H1 (cell line): ENCODE measurements around the gene BNC2. TPM values are rescaled to one million over a fixed set of nuclear protein-coding genes. Genes with fewer than 3 reads are reported as not detected.

ENCODE experiments used
- CTCF ChIA-PET: fragments of 300-600 bp; sonication (Branson Sonifier 250); formaldehyde crosslinking; loops from one replicate; lab custom pipeline; 2021; ENCODE audit not compliant: partially characterized antibody; lab: Charles Lee
- POLR2A ChIA-PET: fragments of 300-600 bp; sonication (Branson Sonifier 250); formaldehyde crosslinking; loops from one replicate; lab custom pipeline; 2021; ENCODE audit warnings: inconsistent platforms; ENCODE audit not compliant: partially characterized antibody; lab: Charles Lee
- DNase-seq, 2 experiments: peaks; one replicate each; pipeline versions ENCODE4 v3.0.0 to v3.0.0-alpha.2; 2010 to 2022; ENCODE audit warnings: low spot score in 2 of 2, low read depth in 1 of 2, mixed read lengths in 1 of 2
- FAIRE-seq: peaks from 2 replicates; lab custom pipeline; 2011; peaks lifted over from hg19 to GRCh38; lab: Jason Lieb, UNC
- H2AFZ ChIP-seq: 2 replicates; pipeline ENCODE4 v1.8.1; 2012; ENCODE audit warnings: low read length, inconsistent platforms
- H2AK5ac ChIP-seq: 2 replicates; pipeline ENCODE4 v1.6.1; 2013; ENCODE audit warnings: low read depth, low read length
- H2BK120ac ChIP-seq: replicated peaks from 2 replicates; pipeline ENCODE3; 2013; ENCODE audit warnings: low read depth, low read length, inconsistent platforms
- H2BK12ac ChIP-seq: 2 replicates; pipeline ENCODE4 v1.6.1; 2013; ENCODE audit warnings: low read depth, low read length
- H2BK15ac ChIP-seq: 2 replicates; pipeline ENCODE4 v1.6.1; 2013; ENCODE audit warnings: low read length
- H2BK20ac ChIP-seq: 2 replicates; pipeline ENCODE4 v1.6.1; 2013; ENCODE audit warnings: low read length
- H2BK5ac ChIP-seq: 2 replicates; pipeline ENCODE4 v1.6.1; 2013; ENCODE audit warnings: low read depth, low read length
- H3K14ac ChIP-seq: 2 replicates; pipeline ENCODE4 v1.6.1; 2013; ENCODE audit warnings: inconsistent platforms; ENCODE audit not compliant: insufficient read length
- H3K18ac ChIP-seq: 2 replicates; pipeline ENCODE4 v1.6.1; 2013; ENCODE audit warnings: low read length; ENCODE audit errors: extremely low read depth
- H3K23ac ChIP-seq: 2 replicates; pipeline ENCODE4 v1.6.1; 2013; ENCODE audit warnings: inconsistent platforms; ENCODE audit not compliant: insufficient read length
- H3K23me2 ChIP-seq: 2 replicates; pipeline ENCODE4 v1.6.1; 2013; ENCODE audit warnings: low read depth, low read length
- H3K27ac ChIP-seq: 2 replicates; pipeline ENCODE4 v1.6.1; 2011; ENCODE audit warnings: low read depth, low read length, inconsistent platforms
- H3K27me3 ChIP-seq, 4 experiments: replicated peaks in 1 of 4; 1 replicate in 1 of 4; 2 replicates in 3 of 4; pipeline versions ENCODE4 v1.6.1 to v1.8.1; 2011 to 2013; ENCODE audit warnings: low read length in 3 of 4, mild to moderate bottlenecking in 3 of 4, inconsistent platforms in 2 of 4, mixed read lengths in 2 of 4, moderate library complexity in 1 of 4; ENCODE audit not compliant: control insufficient read depth in 3 of 4, insufficient read depth in 3 of 4; ENCODE audit errors: extremely low read depth in 1 of 4
- H3K36me3 ChIP-seq, 4 experiments: 2 replicates each; pipeline versions ENCODE4 v1.6.1 to v1.8.1; 2011 to 2013; ENCODE audit warnings: mild to moderate bottlenecking in 4 of 4, low read length in 3 of 4, moderate library complexity in 2 of 4, control low read depth in 1 of 4, inconsistent platforms in 1 of 4; ENCODE audit not compliant: insufficient read depth in 4 of 4, control insufficient read depth in 2 of 4
- H3K4ac ChIP-seq: replicated peaks from 2 replicates; pipeline ENCODE3; 2013; ENCODE audit warnings: low read length, low read depth, mixed read lengths, inconsistent platforms; ENCODE audit not compliant: insufficient read length
- H3K4me1 ChIP-seq, 4 experiments: replicated peaks in 1 of 4; 1 replicate in 1 of 4; 2 replicates in 3 of 4; pipeline versions ENCODE4 v1.6.1 to v1.8.1; 2011 to 2013; ENCODE audit warnings: low read length in 3 of 4, inconsistent platforms in 2 of 4, mixed read lengths in 1 of 4; ENCODE audit not compliant: insufficient read depth in 4 of 4, control insufficient read depth in 3 of 4
- H3K4me2 ChIP-seq, 2 experiments: 2 replicates each; pipeline versions ENCODE4 v1.6.1 to v1.8.1; 2011 to 2013; ENCODE audit warnings: low read depth in 2 of 2, low read length in 2 of 2, control low read depth in 1 of 2, inconsistent platforms in 1 of 2, mild to moderate bottlenecking in 1 of 2; ENCODE audit not compliant: insufficient read depth in 1 of 2
- H3K4me3 ChIP-seq, 4 experiments: fragments of 200-600, 300-600 bp in 1 of 4; sonication (generic), shearing (Covaris generic), sonication (Bioruptor Twin) in 1 of 4; 2 replicates each; pipeline versions ENCODE4 v1.5.1 to v1.8.1; 2011 to 2016; ENCODE audit warnings: low read length in 4 of 4, low read depth in 3 of 4, control low read depth in 2 of 4, inconsistent platforms in 2 of 4, mild to moderate bottlenecking in 2 of 4, mixed read lengths in 1 of 4, moderate library complexity in 1 of 4; ENCODE audit not compliant: insufficient read depth in 2 of 4; ENCODE audit errors: extremely low read depth in 1 of 4
- H3K56ac ChIP-seq: replicated peaks from 2 replicates; pipeline ENCODE3; 2013; ENCODE audit warnings: low read depth, mild to moderate bottlenecking, mixed read lengths, low read length, inconsistent platforms; ENCODE audit not compliant: insufficient read length
- H3K79me1 ChIP-seq: 2 replicates; pipeline ENCODE4 v1.6.1; 2013; ENCODE audit warnings: low read depth, low read length, control low read depth
- H3K79me2 ChIP-seq, 2 experiments: 2 replicates each; pipeline versions ENCODE4 v1.6.1 to v1.8.1; 2012 to 2013; ENCODE audit warnings: low read length in 2 of 2, mild to moderate bottlenecking in 2 of 2, inconsistent platforms in 1 of 2; ENCODE audit not compliant: insufficient read depth in 2 of 2, control insufficient read depth in 1 of 2
- H3K9ac ChIP-seq, 4 experiments: replicated peaks in 1 of 4; 1 replicate in 1 of 4; 2 replicates in 3 of 4; pipeline versions ENCODE4 v1.6.1 to v1.8.1; 2011 to 2013; ENCODE audit warnings: low read depth in 3 of 4, low read length in 3 of 4, control low read depth in 2 of 4, mild to moderate bottlenecking in 2 of 4, moderate library complexity in 2 of 4, inconsistent platforms in 1 of 4; ENCODE audit errors: extremely low read depth in 1 of 4
- H3K9me3 ChIP-seq, 2 experiments: 2 replicates each; pipeline versions ENCODE4 v1.6.1 to v1.8.1; 2012 to 2013; ENCODE audit warnings: mild to moderate bottlenecking in 2 of 2, moderate library complexity in 2 of 2, control low read depth in 1 of 2, inconsistent platforms in 1 of 2, low read depth in 1 of 2, low read length in 1 of 2, mixed read lengths in 1 of 2; ENCODE audit not compliant: insufficient read depth in 2 of 2
- H4K20me1 ChIP-seq, 2 experiments: replicated peaks in 1 of 2; 2 replicates each; pipeline versions ENCODE3 to v1.8.1; 2011 to 2013; ENCODE audit warnings: inconsistent platforms in 2 of 2, low read length in 2 of 2, mild to moderate bottlenecking in 1 of 2; ENCODE audit not compliant: insufficient read depth in 2 of 2, control insufficient read depth in 1 of 2
- H4K5ac ChIP-seq: 2 replicates; pipeline ENCODE4 v1.6.1; 2013; ENCODE audit warnings: low read length, low read depth, mixed read lengths, inconsistent platforms; ENCODE audit not compliant: insufficient read length
- H4K8ac ChIP-seq: 2 replicates; pipeline ENCODE4 v1.8.0; 2013; ENCODE audit warnings: mild to moderate bottlenecking, moderate library complexity, low read length, inconsistent platforms; ENCODE audit not compliant: insufficient read depth; ENCODE audit errors: extremely low read depth
- H4K91ac ChIP-seq: replicated peaks from 2 replicates; pipeline ENCODE3; 2013; ENCODE audit warnings: low read length, mixed read lengths, inconsistent platforms; ENCODE audit not compliant: insufficient read length
- CBX5 ChIP-seq: fragments of 300-800, 300-1000 bp; sonication (generic); IDR thresholded peaks from 2 replicates; pipeline ENCODE4 v1.7.1; 2016; ENCODE audit warnings: antibody characterized with exemption, low read length, low read depth
- EGR1 ChIP-seq: IDR thresholded peaks from 2 replicates; pipeline ENCODE4 v1.6.1; 2011; ENCODE audit warnings: low read depth, low read length, borderline replicate concordance
- HDAC2 ChIP-seq, 2 experiments: fragments of 300-600 bp in 1 of 2; sonication (generic) in 1 of 2; IDR thresholded peaks; 2 replicates each; pipeline ENCODE4 v1.6.1; 2011 to 2012; ENCODE audit warnings: low read depth in 2 of 2, low read length in 2 of 2, mild to moderate bottlenecking in 2 of 2, moderate library complexity in 2 of 2, borderline replicate concordance in 1 of 2, inconsistent platforms in 1 of 2
- KDM1A ChIP-seq: fragments of 200-600, 300-600 bp; sonication (generic); IDR thresholded peaks from 2 replicates; pipeline ENCODE4 v1.7.1; 2016; ENCODE audit warnings: mild to moderate bottlenecking, low read length, borderline replicate concordance
- NRF1 ChIP-seq: IDR thresholded peaks from 2 replicates; pipeline ENCODE4 v1.6.1; 2011; ENCODE audit warnings: mild to moderate bottlenecking, low read depth, low read length, improper control_type of control experiment
- POLR2A ChIP-seq, 2 experiments: IDR thresholded peaks; 1 replicate in 1 of 2; 2 replicates in 1 of 2; pipeline ENCODE4 v1.6.1; 2011; ENCODE audit warnings: low read depth in 2 of 2, low read length in 2 of 2, mild to moderate bottlenecking in 2 of 2; ENCODE audit errors: control extremely low read depth in 1 of 2
- RXRA ChIP-seq: IDR thresholded peaks from 2 replicates; pipeline ENCODE4 v1.6.1; 2011; ENCODE audit warnings: low read depth, mild to moderate bottlenecking, low read length, moderate library complexity; ENCODE audit not compliant: insufficient read depth
- SIRT6 ChIP-seq: IDR thresholded peaks from one replicate; pipeline ENCODE4 v1.7.1; 2012; ENCODE audit warnings: low read length, inconsistent platforms
- SP4 ChIP-seq: IDR thresholded peaks from 2 replicates; pipeline ENCODE4 v1.6.1; 2012; ENCODE audit warnings: low read length, inconsistent platforms
- SRF ChIP-seq: IDR thresholded peaks from 2 replicates; pipeline ENCODE4 v1.6.1; 2011; ENCODE audit warnings: mild to moderate bottlenecking, low read depth, low read length, moderate library complexity
- TAF7 ChIP-seq: optimal IDR thresholded peaks from 2 replicates; pipeline ENCODE3; 2011; ENCODE audit warnings: low read depth, mild to moderate bottlenecking, inconsistent platforms, low read length, moderate library complexity, borderline replicate concordance
- USF2 ChIP-seq: IDR thresholded peaks from 2 replicates; pipeline ENCODE4 v1.6.1; 2011; ENCODE audit warnings: low read length, improper control_type of control experiment
- WGBS, 2 experiments: shearing (Covaris generic) in 1 of 2; methylation state at CpG; one replicate each; pipeline versions ENCODE4 v1.1.6 to v1.1.7; 2013 to 2015; ENCODE audit warnings: low lambda C conversion rate in 2 of 2, mixed read lengths in 2 of 2, inconsistent platforms in 1 of 2, low coverage in 1 of 2, missing lambda C conversion rate in 1 of 2; ENCODE audit not compliant: insufficient replicate concordance in 2 of 2, insufficient coverage in 1 of 2, insufficient read length in 1 of 2; ENCODE audit errors: extremely low coverage in 1 of 2, missing lambda C conversion rate in 1 of 2; 5-methylcytosine and 5-hydroxymethylcytosine counted together
- polyA plus RNA-seq, 7 experiments: library from polyadenylated mRNA; depleted of rRNA in 3 of 7; stranded (reverse) in 5 of 7; unstranded in 2 of 7; fragments of >200 nt in 5 of 7; fragments of 200-250 nt in 2 of 7; gene quantifications; 1 replicate in 5 of 7; 2 replicates in 1 of 7; 4 replicates in 1 of 7; pipeline versions ENCODE4 v1.2.1 to v1.2.3, GENCODE V29; 2011 to 2013; ENCODE audit warnings: missing spikeins in 2 of 7, mixed read lengths in 2 of 7
- total RNA-seq: library from RNA; stranded (reverse); fragmentation: NEBNext Ultra II Directional; extraction: Animal tissue kit (Norgen Biotek cat#: 25700); gene quantifications from 2 replicates; pipeline ENCODE4 v1.2.1, GENCODE V29; 2021

BNC2 gene
- total and polyA plus RNA-seq, 2 of the 8 experiments (the other 6 are each of a cell fraction or from before 2014, with no cell fraction given): 16.0 to 26.8 TPM

GRCh38 chr9:16623989-16624743 lies 246.3 kb downstream of the BNC2 start:
- Histone ChIP-seq H3K36me3 (no peaks in the 10 kb centered on the region), H2BK15ac (no peak overlapping the region), H4K91ac (no peak overlapping the region), H4K5ac (no peak overlapping the region), H2BK12ac (no peak overlapping the region), H3K56ac (no peak overlapping the region), H3K4me2 (no peak overlapping the region), H3K23ac (no peak overlapping the region), H3K18ac (no peak overlapping the region), H4K20me1 (no peaks in the 10 kb centered on the region), H3K27me3 (no peaks in the 10 kb centered on the region), H2BK20ac (no peak overlapping the region), H3K79me2 (peaks cover 0 to 14% of the 10 kb centered on the region in 2 experiments; a peak in 1 of 4 replicates), H2AK5ac (no peak overlapping the region), H3K4me1 (peaks cover 2 to 37% (median 28%) of the 10 kb centered on the region in 4 experiments; a peak in 6 of 7 replicates), H3K23me2 (no peaks in the 10 kb centered on the region), H2AFZ (no peak overlapping the region), H2BK120ac (no peak overlapping the region), H3K27ac (no peak overlapping the region), H3K14ac (no peak overlapping the region), H3K9me3 (no peaks in the 10 kb centered on the region), H3K79me1 (no peaks in the 10 kb centered on the region), H3K4me3 (no peak overlapping the region), H3K4ac (no peak overlapping the region), H3K9ac (no peak overlapping the region), H2BK5ac (no peak overlapping the region), H4K8ac (no peak overlapping the region)
- FAIRE-seq (no peak), DNase-seq (no peak)
- CTCF ChIA-PET: interaction anchor here (0.6 to 1.0 kb wide), 2 partner anchors 9 to 28 kb away, joined by 3 to 4 read pairs; no protein-coding TSS in a partner anchor
- 86% methylated on average over 6 of the region's 6 CpGs; no CpG with 5 or more reads in 1 of the 2 experiments for WGBS, 2 experiments
- POLR2A ChIA-PET: no interaction called here
- no peak for TF ChIP-seq SRF
- no peak for TF ChIP-seq TAF7
- TF ChIP-seq RXRA: no peak
- no peak for TF ChIP-seq SIRT6
- no peak for TF ChIP-seq EGR1
- no peak for TF ChIP-seq CBX5
- TF ChIP-seq POLR2A (IDR thresholded peaks at IDR 0.05; ENCODE audit: control extremely low read depth in 1 of 2, low read depth in 2 of 2, low read length in 2 of 2): no peak
- no peak for TF ChIP-seq HDAC2 (IDR thresholded peaks at IDR 0.05; ENCODE audit: borderline replicate concordance in 1 of 2, low read depth in 2 of 2, low read length in 2 of 2)
- TF ChIP-seq NRF1: no peak
- TF ChIP-seq SP4: no peak
- no peak for TF ChIP-seq KDM1A
- no peak for TF ChIP-seq USF2
